Heart left ventricle (tissue), 16 donors: ENCODE measurements around the gene RPS16. TPM values are rescaled to one million over a fixed set of nuclear protein-coding genes. Genes with fewer than 3 reads are reported as not detected.

Experiments used
- ATAC-seq, 4 donors: fragments of 200-7000 bp; cut with Tn5 transposase; one replicate each; pipeline ENCODE4 v1.9.1; 2020 to 2022; ENCODE audit warnings: moderate library complexity in 4 of 4, mild to moderate bottlenecking in 3 of 4, moderate number of reproducible peaks in 1 of 4
- DNase-seq, 5 donors: peaks; one replicate each; pipeline ENCODE4 v3.0.0-alpha.2; 2020
- H3K27ac ChIP-seq, 12 donors: fragments of 200-600 bp; sonication (generic) in 4 of 12; one replicate each; pipeline versions ENCODE4 v1.5.0 to v1.8.0; 2016 to 2022; ENCODE audit warnings: mild to moderate bottlenecking in 2 of 12
- H3K27me3 ChIP-seq, 9 donors: fragments of 200-600 bp; sonication (generic) in 2 of 9; one replicate each; pipeline versions ENCODE4 v1.5.1 to v1.8.0; 2016 to 2022; ENCODE audit warnings: mild to moderate bottlenecking in 3 of 9
- H3K36me3 ChIP-seq, 9 donors: fragments of 200-600 bp; sonication (generic) in 2 of 9; one replicate each; pipeline versions ENCODE4 v1.5.0 to v1.8.0; 2018 to 2022; ENCODE audit warnings: mild to moderate bottlenecking in 2 of 9
- H3K4me1 ChIP-seq, 12 donors: fragments of 200-600 bp; sonication (generic) in 4 of 12; one replicate each; pipeline versions ENCODE4 v1.5.0 to v1.8.0; 2016 to 2022; ENCODE audit warnings: mild to moderate bottlenecking in 3 of 12
- H3K4me3 ChIP-seq, 12 donors: fragments of 200-600 bp; sonication (generic) in 4 of 12; one replicate each; pipeline versions ENCODE4 v1.5.0 to v1.8.0; 2017 to 2022; ENCODE audit warnings: mild to moderate bottlenecking in 9 of 12, moderate library complexity in 4 of 12
- H3K9me3 ChIP-seq, 12 donors: fragments of 200-600 bp; sonication (generic) in 4 of 12; one replicate each; pipeline versions ENCODE4 v1.5.0 to v1.8.0; 2016 to 2022; ENCODE audit warnings: mild to moderate bottlenecking in 1 of 12
- POLR2A ChIP-seq, 2 donors: fragments of 450-650 bp; IDR thresholded peaks; one replicate each; pipeline ENCODE4 v1.6.1; 2017; ENCODE audit warnings: antibody characterized with exemption in 2 of 2, mild to moderate bottlenecking in 2 of 2, moderate library complexity in 2 of 2
- WGBS, 4 donors: extraction: QIAGEN DNeasy Blood & Tissue Kit in 2 of 4; methylation state at CpG; one replicate each; pipeline versions ENCODE4 v1.1.5 to v1.1.7; 2013 to 2018; 5-methylcytosine and 5-hydroxymethylcytosine counted together
- intact Hi-C, 10 donors: fragments of 100-400 bp; cut with DNase I; formaldehyde crosslinking; loops; one replicate each; pipeline versions ENCODE4 v1.11.1 to v1.14.2; 2022
- polyA plus RNA-seq, 2 donors: library from polyadenylated mRNA; stranded (reverse); fragments of 200-250 nt; gene quantifications; one replicate each; pipeline ENCODE4 v1.2.3, GENCODE V29; 2013
- total RNA-seq, 9 donors: library from RNA; depleted of rRNA in 2 of 9; stranded (reverse); fragments of >200 nt in 2 of 9; fragmentation: NEBNext Ultra II Directional in 3 of 9; extraction: Animal tissue kit (Norgen Biotek cat#: 25700) in 3 of 9; gene quantifications; one replicate each; pipeline versions ENCODE4 v1.1.0 to v1.2.4, GENCODE V29; 2016 to 2023
- TF ChIP-seq, protein P1 (sequence below), 12 donors: fragments of 200-600 bp; sonication (generic) in 4 of 12; IDR thresholded peaks; one replicate each; pipeline versions ENCODE4 v1.5.0 to v1.8.0; 2018 to 2022; ENCODE audit warnings: antibody characterized with exemption in 12 of 12, mild to moderate bottlenecking in 5 of 12
- donor health status: ischemic (EF 13 %, LVEDD 7.1; RV severe dilation, severe dysfunction).
- donor health status: healthy with polysubstance abuse.
- donor health status: DM: no; HTN: yes; CAD: no.
- donor health status: DM: no; HTN: no; CAD: no.
- donor health status: ischemic (EF 25% LVEDD 6.9; RV normal size, moderate dysfunction).
- donor health status: ischemic (EF 25% LVEDD 5.7; RV mildly dilated, moderate dysfunction).
- donor health status: healthy.
- donor health status: DM: yes; HTN: yes; CAD: no.
- donor health status: ischemic (EF 35%, LVEDD 5.7; RV mildly dilated, moderate dysfunction).
- donor health status: nonischemic (EF 11% LVEDD 7.7; RV severe dilation, severe dysfunction).
- donor health status: DM: yes; HTN: yes; CAD: no.
- donor health status: PGD.
- donor health status: ischemic (EF 29% LVEDD 5.4; RV normal size, mild dysfunction).
- donor health status: nonischemic (EF 23%, LVEDD 6.1; RV moderate dilation, normal function).

RPS16 gene
- total and polyA plus RNA-seq, 11 donors, result 617 to 2,656 (median 1,374) TPM

DNA sequence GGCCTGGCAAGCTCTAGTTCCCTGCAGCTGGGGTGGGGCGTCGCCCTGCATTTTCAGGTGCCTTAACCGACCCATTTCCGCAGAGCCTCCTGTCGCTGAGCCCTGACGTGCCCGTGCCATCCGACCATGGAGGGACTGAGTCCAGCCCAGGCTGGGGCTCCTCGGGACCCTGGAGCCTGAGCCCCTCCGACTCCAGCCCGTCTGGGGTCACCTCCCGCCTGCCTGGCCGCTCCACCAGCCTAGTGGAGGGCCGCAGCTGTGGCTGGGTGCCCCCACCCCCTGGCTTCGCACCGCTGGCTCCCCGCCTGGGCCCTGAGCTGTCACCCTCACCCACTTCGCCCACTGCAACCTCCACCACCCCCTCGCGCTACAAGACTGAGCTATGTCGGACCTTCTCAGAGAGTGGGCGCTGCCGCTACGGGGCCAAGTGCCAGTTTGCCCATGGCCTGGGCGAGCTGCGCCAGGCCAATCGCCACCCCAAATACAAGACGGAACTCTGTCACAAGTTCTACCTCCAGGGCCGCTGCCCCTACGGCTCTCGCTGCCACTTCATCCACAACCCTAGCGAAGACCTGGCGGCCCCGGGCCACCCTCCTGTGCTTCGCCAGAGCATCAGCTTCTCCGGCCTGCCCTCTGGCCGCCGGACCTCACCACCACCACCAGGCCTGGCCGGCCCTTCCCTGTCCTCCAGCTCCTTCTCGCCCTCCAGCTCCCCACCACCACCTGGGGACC, 27.9 kb downstream of the RPS16 start:
- intact Hi-C loops, result no loop called here
- H3K36me3 ChIP-seq, result peaks cover 3 to 26% (median 14%) of the 10 kb centered on the region in 9 donors
- H3K27me3 ChIP-seq, result peaks cover 0 to 5% (median 0%) of the 10 kb centered on the region in 9 donors
- H3K9me3 ChIP-seq, result no peaks in the 10 kb centered on the region
- ATAC-seq, result no peak
- WGBS, 4 donors, result 22 to 31% (median 26%) methylated on average over 40 of the region's 40 CpGs
- H3K4me3 ChIP-seq, result peak overlapping the region; percentile 59 to 100 (median 96)
- peak overlapping the region; percentile 94 to 100 (median 99) for H3K27ac ChIP-seq
- peaks cover 7 to 58% (median 31%) of the 10 kb centered on the region in 12 donors for H3K4me1 ChIP-seq
- DNase-seq, result peak in 3 of 5 donors; percentile 50 to 76 (median 59)
- TF ChIP-seq, protein P1, sequence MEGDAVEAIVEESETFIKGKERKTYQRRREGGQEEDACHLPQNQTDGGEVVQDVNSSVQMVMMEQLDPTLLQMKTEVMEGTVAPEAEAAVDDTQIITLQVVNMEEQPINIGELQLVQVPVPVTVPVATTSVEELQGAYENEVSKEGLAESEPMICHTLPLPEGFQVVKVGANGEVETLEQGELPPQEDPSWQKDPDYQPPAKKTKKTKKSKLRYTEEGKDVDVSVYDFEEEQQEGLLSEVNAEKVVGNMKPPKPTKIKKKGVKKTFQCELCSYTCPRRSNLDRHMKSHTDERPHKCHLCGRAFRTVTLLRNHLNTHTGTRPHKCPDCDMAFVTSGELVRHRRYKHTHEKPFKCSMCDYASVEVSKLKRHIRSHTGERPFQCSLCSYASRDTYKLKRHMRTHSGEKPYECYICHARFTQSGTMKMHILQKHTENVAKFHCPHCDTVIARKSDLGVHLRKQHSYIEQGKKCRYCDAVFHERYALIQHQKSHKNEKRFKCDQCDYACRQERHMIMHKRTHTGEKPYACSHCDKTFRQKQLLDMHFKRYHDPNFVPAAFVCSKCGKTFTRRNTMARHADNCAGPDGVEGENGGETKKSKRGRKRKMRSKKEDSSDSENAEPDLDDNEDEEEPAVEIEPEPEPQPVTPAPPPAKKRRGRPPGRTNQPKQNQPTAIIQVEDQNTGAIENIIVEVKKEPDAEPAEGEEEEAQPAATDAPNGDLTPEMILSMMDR (IDR thresholded peaks at IDR 0.05), result no peak
- peak in 1 of 2 donors; percentile 4 for TF ChIP-seq POLR2A (IDR thresholded peaks at IDR 0.05)

DNA sequence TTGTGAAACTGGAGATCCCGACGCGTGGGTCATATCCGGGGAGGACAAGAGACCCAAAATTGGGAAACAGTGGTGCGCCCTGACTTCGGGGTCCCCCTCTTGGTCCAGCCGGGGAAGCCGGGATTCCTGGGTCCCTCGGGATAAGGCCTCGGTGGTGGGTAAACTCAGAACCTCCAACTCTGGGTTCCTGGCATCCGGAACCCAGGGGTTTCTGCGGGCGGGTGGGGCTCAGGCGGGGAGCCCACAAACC, 28.4 kb downstream of the RPS16 start:
- H3K4me1 ChIP-seq, result peaks cover 7 to 63% (median 32%) of the 10 kb centered on the region in 12 donors
- peak in 1 of 5 donors; percentile 78 for DNase-seq
- TF ChIP-seq, protein P1 (IDR thresholded peaks at IDR 0.05), result no peak
- no peak for TF ChIP-seq POLR2A (IDR thresholded peaks at IDR 0.05)

DNA sequence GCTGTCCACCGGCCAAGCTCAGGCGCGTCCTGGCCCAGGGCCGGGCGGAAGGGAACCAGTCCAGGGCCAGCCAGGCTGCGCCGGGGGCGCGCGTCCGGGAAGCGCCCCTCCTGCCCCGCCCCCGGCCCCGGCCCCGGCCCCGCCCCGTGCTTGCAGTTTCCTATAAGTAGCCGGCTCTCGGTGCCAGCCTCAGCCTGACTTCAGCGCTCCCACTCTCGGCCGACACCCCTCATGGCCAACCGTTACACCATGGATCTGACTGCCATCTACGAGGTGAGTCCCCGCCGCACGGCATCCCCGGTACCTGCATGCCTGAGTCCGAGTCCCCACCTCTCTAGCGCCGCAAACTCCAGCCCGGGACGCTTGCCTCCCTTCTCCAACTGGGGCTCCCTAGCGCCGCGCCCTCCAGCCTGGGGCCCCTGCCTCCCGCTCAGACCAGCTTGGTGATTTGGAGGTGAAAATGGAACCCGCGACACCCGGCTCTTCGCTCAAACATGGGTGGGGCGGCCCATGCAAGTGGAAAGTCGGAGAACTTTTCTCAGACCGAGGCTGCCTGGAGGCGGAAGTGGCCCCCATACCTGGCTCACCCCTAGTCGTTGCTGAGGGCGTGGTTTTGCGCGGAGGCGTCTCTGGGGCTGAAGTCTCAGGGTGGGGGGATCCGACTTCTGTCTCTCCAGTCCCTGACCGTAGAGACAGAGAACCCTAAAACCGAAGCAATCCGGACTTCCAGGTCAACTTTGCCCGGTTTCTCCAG, 28.9 kb downstream of the RPS16 start, which contains the start of gene ZFP36:
TSS of gene ZFP36 (plus strand) at position 192 of the 754 bp plus-strand sequence. CDS start at position 250, 58 bp downstream.
- H3K4me3 ChIP-seq, result peak within 1 kb of the TSS; percentile 59 to 100 (median 96)
- H3K27ac ChIP-seq, result peak within 1 kb of the TSS; percentile 94 to 100 (median 99)
- peaks cover 7 to 68% (median 37%) of the 10 kb centered on the region in 12 donors for H3K4me1 ChIP-seq
- ATAC-seq, result peak; percentile 20 to 58 (median 42)
- peak; percentile 91 to 95 (median 92) for DNase-seq
- TF ChIP-seq, protein P1 (IDR thresholded peaks at IDR 0.05), result peak in 1 of 12 donors; percentile 15
- TF ChIP-seq POLR2A (IDR thresholded peaks at IDR 0.05), result peak; percentile 66 to 99
- peaks cover 3 to 26% (median 14%) of the 10 kb centered on the region in 9 donors for H3K36me3 ChIP-seq
- H3K27me3 ChIP-seq, result peaks cover 0 to under 1% (median 0%) of the 10 kb centered on the region in 9 donors
- intact Hi-C loops, result no loop called here
- 1% methylated on average over 29 to 56 of the region's 56 CpGs for WGBS, 4 donors
- H3K9me3 ChIP-seq, result no peaks in the 10 kb centered on the region

More for the DNA sequence above, 28.4 kb downstream of the RPS16 start:
- 0 to 8% (median 2%) methylated on average over 5 to 14 of the region's 14 CpGs for WGBS, 4 donors
- ATAC-seq, result no peak
- Histone ChIP-seq H3K36me3 (peaks cover 3 to 26% (median 14%) of the 10 kb centered on the region in 9 donors), H3K9me3 (no peaks in the 10 kb centered on the region), H3K27ac (peak overlapping the region; percentile 94 to 100 (median 99)), H3K4me3 (peak overlapping the region; percentile 59 to 100 (median 96)), H3K27me3 (peaks cover 0 to 5% (median 0%) of the 10 kb centered on the region in 9 donors)
- intact Hi-C loops, result no loop called here
